Prostate gland (tissue), 2 donors: ENCODE results near the gene GPR15LG.

Source experiments
- CTCF ChIP-seq, 4 experiments: fragments of 200-600 bp in 2 of 4; fragments of 450-650 bp in 2 of 4; sonication (generic) in 2 of 4; IDR thresholded peaks; 1 replicate in 3 of 4; 2 replicates in 1 of 4; pipeline ENCODE4 v1.5.1; 2016 to 2019; ENCODE audit warnings: antibody characterized with exemption in 4 of 4, mild to moderate bottlenecking in 2 of 4, moderate library complexity in 2 of 4
- POLR2A ChIP-seq: fragments of 450-650 bp; IDR thresholded peaks from one replicate; pipeline ENCODE4 v1.6.1; 2016; ENCODE audit warnings: antibody characterized with exemption, mild to moderate bottlenecking
- POLR2AphosphoS5 ChIP-seq: sonication (generic); formaldehyde crosslinking; IDR thresholded peaks from one replicate; pipeline ENCODE4 v1.6.1; 2017; ENCODE audit warnings: antibody characterized with exemption

DNA sequence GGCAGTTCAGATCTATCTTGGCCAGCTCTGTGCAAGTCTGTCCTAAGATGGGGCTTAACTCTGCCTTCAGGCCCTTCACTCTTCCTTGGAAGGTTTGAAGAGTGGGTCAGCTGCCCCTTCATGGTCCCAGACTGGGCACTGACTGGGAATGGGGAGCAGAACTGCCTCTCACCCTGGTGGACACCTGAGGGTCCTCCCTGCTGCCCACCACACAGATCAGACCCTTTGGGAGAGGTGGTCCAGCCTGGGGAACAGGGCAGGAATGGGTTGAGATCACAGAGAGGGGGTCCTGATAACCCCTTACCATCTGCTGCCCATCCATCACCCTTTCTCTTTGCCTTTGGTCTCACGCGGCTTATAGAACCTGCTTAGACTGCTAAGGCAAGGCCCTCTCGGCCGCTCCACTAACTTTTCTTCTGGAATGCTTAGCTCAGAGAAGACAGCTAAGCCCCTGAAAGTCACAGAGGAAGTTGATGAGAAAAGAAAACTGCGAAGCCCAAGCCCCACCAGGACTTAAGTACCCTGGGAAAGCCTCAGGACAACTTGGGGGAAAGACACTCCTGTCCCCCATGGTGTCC, 20.3 kb downstream of the GPR15LG start:
- no peak for TF ChIP-seq CTCF (IDR thresholded peaks at IDR 0.05)
- TF ChIP-seq POLR2A = no peak
- no peak for TF ChIP-seq POLR2AphosphoS5
